Coronary artery (tissue), 2 donors: ENCODE results near the gene UBE2J2.

ENCODE experiments used
- DNase-seq: peaks from one replicate; pipeline ENCODE4 v3.0.0-alpha.2; 2017; ENCODE audit warnings: low spot score
- H3K27ac ChIP-seq, 2 donors: fragments of 200-600 bp; sonication (generic); one replicate each; pipeline ENCODE4 v1.5.1; 2016 to 2019
- H3K4me3 ChIP-seq: fragments of 200-600 bp; sonication (generic); 2 replicates; pipeline ENCODE4 v1.5.1; 2016; ENCODE audit warnings: mild to moderate bottlenecking, moderate library complexity
- TF ChIP-seq, protein P1 (sequence below): fragments of 200-600 bp; sonication (generic); IDR thresholded peaks from one replicate; pipeline ENCODE4 v1.5.1; 2019; ENCODE audit warnings: antibody characterized with exemption

Gene UBE2J2

DNA sequence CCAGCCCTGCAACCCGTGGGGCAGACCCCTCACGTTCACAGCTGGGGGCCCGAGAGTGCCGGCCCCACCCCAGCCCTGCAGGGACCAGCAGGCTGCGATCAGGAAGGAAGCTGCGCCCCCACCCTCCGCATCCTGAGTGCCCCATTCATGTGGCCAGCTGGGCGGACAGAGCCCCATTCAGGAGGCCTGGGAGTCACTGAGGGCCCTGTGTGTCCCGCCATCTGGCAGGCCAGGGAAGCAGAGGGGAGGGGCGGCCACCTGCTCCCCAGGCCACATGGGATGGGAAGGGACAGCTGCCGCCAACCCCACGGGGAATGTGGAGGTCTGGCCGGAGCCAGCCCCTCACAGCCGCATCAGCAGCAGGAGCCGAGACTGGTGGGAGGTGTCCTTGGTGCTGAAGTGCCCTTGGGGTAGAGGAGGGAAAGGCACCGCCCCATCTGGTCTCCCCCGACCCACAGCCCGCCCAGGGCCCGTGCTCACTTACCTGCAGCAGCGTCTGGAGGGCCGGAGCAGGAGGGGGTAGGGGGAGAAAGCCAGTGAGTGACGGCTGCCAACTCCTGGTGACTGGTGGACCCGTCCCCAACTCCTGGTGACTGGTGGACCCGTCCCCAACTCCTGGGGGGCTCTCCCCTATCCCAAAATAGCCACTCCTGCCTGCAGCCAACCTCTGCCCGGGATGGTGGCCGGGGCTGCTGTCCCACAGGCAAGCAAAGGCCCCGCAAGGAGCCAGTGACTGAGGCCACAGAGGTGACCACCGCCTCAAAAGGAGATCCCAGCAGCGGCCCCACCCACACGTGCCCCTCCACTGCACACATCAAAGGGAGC is 25.4 kb upstream of the UBE2J2 start:
- H3K4me3 ChIP-seq: no peak overlapping the region

DNA sequence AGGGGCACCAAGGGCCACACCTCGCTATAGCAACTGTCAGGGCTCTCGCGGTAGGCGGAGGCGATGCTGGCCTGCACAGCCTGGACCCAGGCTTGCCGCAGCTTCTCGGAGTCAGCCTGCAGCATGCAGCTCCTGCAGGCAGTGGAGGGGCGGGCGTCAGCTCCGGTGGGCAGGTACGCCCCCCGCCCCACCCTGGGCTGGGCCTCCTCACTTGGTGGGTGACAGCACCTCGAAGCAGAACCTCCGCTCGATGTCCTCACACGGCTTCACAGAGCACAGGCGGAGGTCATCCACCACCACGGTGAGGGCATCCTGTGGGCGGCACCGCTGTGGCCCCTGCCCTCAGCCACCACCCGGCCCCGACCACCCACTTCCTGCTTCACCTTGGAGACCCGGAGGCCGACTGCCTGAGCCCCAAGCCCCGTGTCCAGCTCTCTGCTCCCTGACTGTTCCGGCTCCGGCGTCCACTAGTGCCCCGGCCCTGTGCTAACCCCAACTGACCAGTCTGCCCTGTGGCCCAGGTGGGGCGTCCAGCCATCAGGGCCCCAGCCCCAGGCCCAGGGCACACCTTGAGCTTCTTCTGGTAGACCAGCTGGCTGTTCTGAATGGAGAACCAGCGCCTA is 24.3 kb upstream of the UBE2J2 start:
- DNase-seq: no peak
- H3K27ac ChIP-seq: no peak overlapping the region
- no peak overlapping the region for H3K4me3 ChIP-seq
- TF ChIP-seq, protein P1, sequence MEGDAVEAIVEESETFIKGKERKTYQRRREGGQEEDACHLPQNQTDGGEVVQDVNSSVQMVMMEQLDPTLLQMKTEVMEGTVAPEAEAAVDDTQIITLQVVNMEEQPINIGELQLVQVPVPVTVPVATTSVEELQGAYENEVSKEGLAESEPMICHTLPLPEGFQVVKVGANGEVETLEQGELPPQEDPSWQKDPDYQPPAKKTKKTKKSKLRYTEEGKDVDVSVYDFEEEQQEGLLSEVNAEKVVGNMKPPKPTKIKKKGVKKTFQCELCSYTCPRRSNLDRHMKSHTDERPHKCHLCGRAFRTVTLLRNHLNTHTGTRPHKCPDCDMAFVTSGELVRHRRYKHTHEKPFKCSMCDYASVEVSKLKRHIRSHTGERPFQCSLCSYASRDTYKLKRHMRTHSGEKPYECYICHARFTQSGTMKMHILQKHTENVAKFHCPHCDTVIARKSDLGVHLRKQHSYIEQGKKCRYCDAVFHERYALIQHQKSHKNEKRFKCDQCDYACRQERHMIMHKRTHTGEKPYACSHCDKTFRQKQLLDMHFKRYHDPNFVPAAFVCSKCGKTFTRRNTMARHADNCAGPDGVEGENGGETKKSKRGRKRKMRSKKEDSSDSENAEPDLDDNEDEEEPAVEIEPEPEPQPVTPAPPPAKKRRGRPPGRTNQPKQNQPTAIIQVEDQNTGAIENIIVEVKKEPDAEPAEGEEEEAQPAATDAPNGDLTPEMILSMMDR: no peak

More for the DNA sequence above, 25.4 kb upstream of the UBE2J2 start:
- DNase-seq: no peak
- H3K27ac ChIP-seq: no peak overlapping the region
- TF ChIP-seq, protein P1: no peak

DNA sequence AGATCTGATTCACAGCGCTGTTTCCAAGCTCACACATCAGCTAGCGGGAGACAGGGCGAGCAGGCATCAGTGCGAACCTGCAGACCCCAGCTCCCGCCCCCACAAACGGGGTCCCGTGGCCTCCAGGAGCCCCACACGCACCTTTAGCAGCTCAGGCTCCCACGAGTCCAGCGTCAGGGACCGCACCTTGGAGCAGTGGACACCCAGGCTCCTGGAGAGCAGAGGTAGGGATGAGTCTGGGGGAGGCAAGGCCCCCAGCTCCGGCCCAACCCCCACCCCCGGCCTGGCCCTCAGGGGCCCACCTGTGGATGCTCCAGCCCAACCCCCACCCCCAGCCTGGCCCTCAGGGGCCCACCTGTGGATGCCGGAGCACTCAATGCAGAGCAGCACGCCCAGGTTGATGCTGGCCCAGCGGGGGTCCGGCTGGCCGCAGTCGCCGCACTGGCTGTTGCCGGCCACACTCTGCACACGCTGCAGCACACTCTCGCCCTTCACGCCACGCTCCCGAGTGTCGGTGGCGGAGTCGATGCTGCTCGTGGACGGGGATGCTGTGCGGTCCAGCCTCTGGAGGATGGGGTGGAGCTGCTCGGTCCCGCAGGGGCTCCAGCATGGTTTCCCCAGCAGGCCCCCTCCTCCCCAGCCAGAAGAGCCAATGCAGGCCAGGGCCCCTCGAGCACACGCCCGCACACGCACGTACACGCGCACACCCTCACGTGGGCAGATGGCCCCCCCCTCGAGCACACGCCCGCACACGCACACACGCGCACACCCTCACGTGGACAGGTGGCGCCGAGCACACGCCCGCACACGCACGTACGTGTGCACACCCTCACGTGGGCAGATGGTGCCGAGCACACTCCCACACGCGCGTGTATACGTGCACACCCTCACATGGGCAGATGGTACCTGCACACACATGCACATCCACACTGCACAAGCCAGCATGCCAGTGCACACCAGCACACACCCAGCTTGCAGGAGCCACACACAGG is 22.7 kb upstream of the UBE2J2 start:
- no peak for DNase-seq
- no peak overlapping the region for H3K27ac ChIP-seq
- TF ChIP-seq, protein P1: no peak
- H3K4me3 ChIP-seq: no peak overlapping the region

DNA sequence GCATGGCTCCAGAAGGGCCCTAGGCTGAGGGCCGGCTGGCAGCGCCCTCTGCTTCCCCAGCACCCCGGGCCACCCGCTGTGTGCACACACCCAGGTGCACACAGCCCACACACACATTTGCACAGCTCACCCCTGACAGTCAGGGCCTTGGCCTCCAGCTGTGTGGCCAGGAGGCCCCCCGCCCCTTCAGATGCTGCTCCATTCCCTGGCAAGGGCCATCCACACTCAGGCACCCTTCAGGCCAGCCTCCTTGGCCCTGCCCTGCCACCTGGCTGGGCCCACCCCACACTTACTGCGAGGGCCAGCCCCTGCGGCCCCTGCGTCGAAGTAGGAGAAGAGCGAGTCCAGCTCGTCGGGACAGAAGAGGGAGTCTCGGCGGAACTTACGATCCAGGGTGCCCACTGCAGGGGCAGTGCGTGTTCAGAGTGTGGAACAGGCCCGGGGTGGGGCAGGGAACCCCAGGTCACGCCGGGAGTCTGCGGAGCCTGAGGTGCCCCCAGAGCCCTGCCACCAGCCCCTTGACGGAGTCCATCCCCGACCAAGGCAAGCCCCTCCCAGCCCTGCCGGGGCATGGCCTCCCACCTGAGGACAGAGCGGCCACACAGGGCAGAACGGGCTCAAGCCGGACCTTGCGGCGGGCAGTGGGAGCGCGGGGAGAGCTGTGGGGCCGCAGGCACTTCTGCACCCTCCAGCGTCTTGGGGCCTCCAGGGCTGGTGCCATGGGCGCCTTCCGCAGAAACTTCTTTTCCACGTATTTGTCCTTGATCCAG is 21.7 kb upstream of the UBE2J2 start:
- H3K27ac ChIP-seq: no peak overlapping the region
- DNase-seq: no peak
- no peak overlapping the region for H3K4me3 ChIP-seq
- TF ChIP-seq, protein P1: no peak

DNA sequence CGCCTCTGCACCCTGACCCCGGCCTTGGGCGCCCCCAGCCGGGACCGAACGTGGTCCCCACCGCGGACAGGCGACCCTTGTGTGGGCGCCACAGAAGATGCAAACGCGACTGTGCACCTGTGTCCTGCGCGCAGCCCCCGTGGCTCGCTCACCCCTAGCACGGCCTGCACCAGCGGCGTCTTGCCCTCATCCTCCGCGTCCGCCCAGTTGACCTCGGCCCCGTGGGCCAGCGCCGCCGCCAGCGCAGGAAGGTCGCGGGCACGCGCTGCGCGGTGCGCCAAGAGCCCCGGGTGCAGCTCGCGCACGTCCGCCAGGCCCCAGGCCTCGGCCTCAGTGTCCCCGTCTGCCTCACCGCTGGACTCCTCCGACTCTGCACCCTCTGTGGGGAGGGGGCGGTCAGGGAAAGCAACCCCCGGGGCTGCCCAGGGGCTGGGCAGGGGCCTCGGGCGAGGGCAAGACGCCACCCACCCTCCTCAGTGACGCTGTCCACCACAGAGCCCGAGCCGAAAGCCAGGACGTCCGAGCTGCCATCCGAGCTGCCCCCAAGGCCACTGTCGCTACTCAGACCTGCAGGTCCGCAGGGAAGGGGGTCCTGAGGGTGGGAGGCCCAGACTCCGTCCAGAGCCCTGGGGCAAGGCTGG is 20.7 kb upstream of the UBE2J2 start:
- TF ChIP-seq, protein P1: no peak
- DNase-seq: no peak

More for the DNA sequence above, 20.7 kb upstream of the UBE2J2 start:
- Histone ChIP-seq H3K4me3 (no peak overlapping the region), H3K27ac (no peak overlapping the region)
